ENCODE measurements around the gene PCCA.
"Not testable (repeated sequence)": the region's sequence is repeated elsewhere in the genome, so short reads cannot be mapped to it uniquely, and the experiment has no call there.

The PCCA gene

DNA sequence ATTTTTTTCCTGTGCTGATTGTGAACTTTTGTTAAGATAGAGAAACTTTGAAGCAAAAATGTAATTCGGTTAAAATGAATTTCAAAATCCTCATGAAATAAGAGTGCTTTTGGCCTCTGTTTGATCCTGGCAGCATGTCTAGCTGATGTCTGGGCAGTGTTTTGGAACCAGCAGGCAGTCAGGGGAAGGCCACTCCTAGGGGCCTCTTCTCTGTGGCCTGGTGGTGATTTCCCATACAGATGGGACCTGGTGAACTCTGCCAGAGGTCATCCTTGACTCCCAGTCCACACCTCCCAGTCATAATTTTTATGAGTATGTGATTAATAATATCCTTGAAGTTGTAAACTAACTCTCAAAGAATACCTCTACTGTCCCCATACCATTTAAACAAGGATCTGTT, 226.6 kb downstream of the PCCA start:
- no peak for TF ChIP-seq CTCF (IDR thresholded peaks at IDR 0.05; ENCODE audit: borderline replicate concordance, control extremely low read depth, extremely low read depth, insufficient read depth, missing control alignments)
- in situ Hi-C loops (cut with MboI; ENCODE audit: low sequenced_read_pairs, unreplicated experiment) = no loop called here
- no peak for DNase-seq (ENCODE audit: low spot score)

DNA sequence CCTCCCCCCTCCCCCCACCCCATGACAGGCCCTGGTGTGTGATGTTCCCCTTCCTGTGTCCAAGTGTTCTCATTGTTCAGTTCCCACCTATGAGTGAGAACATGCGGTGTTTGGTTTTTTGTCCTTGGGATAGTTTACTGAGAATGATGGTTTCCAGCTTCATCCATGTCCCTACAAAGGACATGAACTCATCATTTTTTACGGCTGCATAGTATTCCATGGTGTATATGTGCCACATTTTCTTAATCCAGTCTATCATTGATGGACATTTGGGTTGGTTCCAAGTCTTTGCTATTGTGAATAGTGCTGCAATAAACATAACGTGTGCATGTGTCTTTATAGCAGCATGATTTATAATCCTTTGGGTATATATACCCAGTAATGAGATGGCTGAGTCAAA, 229.6 kb downstream of the PCCA start:
- DNase-seq (ENCODE audit: low spot score); in situ Hi-C loops (cut with MboI; ENCODE audit: low sequenced_read_pairs, unreplicated experiment): not testable (repeated sequence)

DNA sequence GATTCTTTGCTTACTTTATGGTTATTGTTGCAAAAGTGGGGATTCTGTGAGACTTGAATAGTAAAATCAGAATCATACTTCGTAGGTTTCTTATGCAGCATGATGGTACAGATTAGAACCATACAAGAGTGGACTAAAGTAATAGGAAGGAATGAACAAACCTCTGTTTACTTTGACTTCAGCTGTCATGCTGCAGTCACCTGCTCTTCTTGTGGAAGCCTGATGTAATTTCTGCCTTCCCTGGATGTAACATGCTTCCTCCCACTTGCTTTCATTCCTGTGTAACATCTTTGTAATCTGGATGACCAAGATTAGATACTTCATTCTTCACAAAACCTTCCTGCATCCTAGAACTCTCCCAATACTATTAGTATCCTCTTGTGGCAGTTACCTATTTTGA, 235.0 kb downstream of the PCCA start:
- DNase-seq (ENCODE audit: low spot score) = no peak
- in situ Hi-C loops (cut with MboI; ENCODE audit: low sequenced_read_pairs, unreplicated experiment) = no loop called here
- no peak for TF ChIP-seq CTCF (IDR thresholded peaks at IDR 0.05; ENCODE audit: borderline replicate concordance, control extremely low read depth, extremely low read depth, insufficient read depth, missing control alignments)

- in situ Hi-C loops (cut with MboI; ENCODE audit: low sequenced_read_pairs, unreplicated experiment) = no loop called here
- TF ChIP-seq CTCF (IDR thresholded peaks at IDR 0.05; ENCODE audit: borderline replicate concordance, control extremely low read depth, extremely low read depth, insufficient read depth, missing control alignments) = no peak
- DNase-seq (ENCODE audit: low spot score) = no peak
Measured at GRCh38 chr13:100330662-100331061, 241.8 kb downstream of the PCCA start.

GRCh38 chr13:100333141-100333540, 244.2 kb downstream of the PCCA start:
- no peak for TF ChIP-seq CTCF (IDR thresholded peaks at IDR 0.05; ENCODE audit: borderline replicate concordance, control extremely low read depth, extremely low read depth, insufficient read depth, missing control alignments)
- in situ Hi-C loops (cut with MboI; ENCODE audit: low sequenced_read_pairs, unreplicated experiment) = no loop called here
- no peak for DNase-seq (ENCODE audit: low spot score)

GRCh38 chr13:100334214-100334613, 245.3 kb downstream of the PCCA start:
- DNase-seq (ENCODE audit: low spot score) = no peak
- TF ChIP-seq CTCF (IDR thresholded peaks at IDR 0.05; ENCODE audit: borderline replicate concordance, control extremely low read depth, extremely low read depth, insufficient read depth, missing control alignments) = no peak
- in situ Hi-C loops (cut with MboI; ENCODE audit: low sequenced_read_pairs, unreplicated experiment) = no loop called here

- in situ Hi-C loops (cut with MboI; ENCODE audit: low sequenced_read_pairs, unreplicated experiment) = no loop called here
- DNase-seq (ENCODE audit: low spot score) = no peak
- no peak for TF ChIP-seq CTCF (IDR thresholded peaks at IDR 0.05; ENCODE audit: borderline replicate concordance, control extremely low read depth, extremely low read depth, insufficient read depth, missing control alignments)
Measured at GRCh38 chr13:100336795-100337516, 248.1 kb downstream of the PCCA start.

All from GM13976 (cell line).